Stomach (tissue), 4 donors: Measurements from ENCODE around the gene MCF2L2.

Experiments
- CTCF ChIP-seq, 7 experiments: fragments of 450-650 bp in 4 of 7; fragments of 200-600 bp in 3 of 7; sonication (generic) in 3 of 7; IDR thresholded peaks; one replicate each; pipeline ENCODE4 v1.5.1; 2016 to 2019; ENCODE audit warnings: antibody characterized with exemption in 7 of 7, control low read depth in 2 of 7, mild to moderate bottlenecking in 1 of 7
- EP300 ChIP-seq: sonication (generic); formaldehyde crosslinking; IDR thresholded peaks from one replicate; pipeline ENCODE4 v1.6.1; 2017; ENCODE audit warnings: antibody characterized with exemption
- POLR2AphosphoS5 ChIP-seq, 3 donors: sonication (generic); formaldehyde crosslinking; IDR thresholded peaks; one replicate each; pipeline ENCODE4 v1.6.1; 2016; ENCODE audit warnings: antibody characterized with exemption in 3 of 3

GRCh38 chr3:183313764-183314163 lies 114.7 kb downstream of the MCF2L2 start:
- TF ChIP-seq EP300 (no peak), CTCF (IDR thresholded peaks at IDR 0.05) (no peak), POLR2AphosphoS5 (IDR thresholded peaks at IDR 0.05) (no peak)
